H9 (cell line): Measurements from ENCODE around the gene ABCA13. TPM values are rescaled to one million over a fixed set of nuclear protein-coding genes. Genes with fewer than 3 reads are reported as not detected.

ENCODE experiments used
- DNase-seq: peaks from one replicate; pipeline ENCODE4 v3.0.0-alpha.2; 2017
- H2AFZ ChIP-seq: one replicate; pipeline ENCODE4 v1.6.1; 2013; ENCODE audit warnings: mild to moderate bottlenecking, low read length, control low read depth, moderate library complexity
- H2AK5ac ChIP-seq: 2 replicates; pipeline ENCODE4 v1.6.1; 2013; ENCODE audit warnings: low read length, control low read depth, mixed read lengths; ENCODE audit not compliant: insufficient read length
- H2BK120ac ChIP-seq: one replicate; pipeline ENCODE4 v1.6.1; 2013; ENCODE audit warnings: low read depth, mild to moderate bottlenecking, low read length, control low read depth, inconsistent platforms; ENCODE audit not compliant: poor library complexity, severe bottlenecking
- H2BK12ac ChIP-seq: 2 replicates; pipeline ENCODE4 v1.6.1; 2013; ENCODE audit warnings: low read length, control low read depth, mixed read lengths, low read depth; ENCODE audit not compliant: insufficient read length
- H2BK15ac ChIP-seq: 2 replicates; pipeline ENCODE4 v1.6.1; 2013; ENCODE audit warnings: low read depth, low read length, control low read depth
- H2BK20ac ChIP-seq: one replicate; pipeline ENCODE4 v1.6.1; 2013; ENCODE audit warnings: low read depth, mild to moderate bottlenecking, low read length, control low read depth, inconsistent platforms; ENCODE audit not compliant: poor library complexity, severe bottlenecking
- H2BK5ac ChIP-seq: 2 replicates; pipeline ENCODE4 v1.6.1; 2013; ENCODE audit warnings: low read length, control low read depth, mixed read lengths; ENCODE audit not compliant: insufficient read length
- H3K14ac ChIP-seq: 2 replicates; pipeline ENCODE4 v1.6.1; 2013; ENCODE audit warnings: low read length, control low read depth; ENCODE audit not compliant: insufficient read depth
- H3K18ac ChIP-seq: 2 replicates; pipeline ENCODE4 v1.6.1; 2013; ENCODE audit warnings: low read depth, mild to moderate bottlenecking, mixed read lengths, low read length, control low read depth; ENCODE audit not compliant: insufficient read length
- H3K23ac ChIP-seq: 2 replicates; pipeline ENCODE4 v1.6.1; 2013; ENCODE audit warnings: low read length, control low read depth, mixed read lengths, low read depth; ENCODE audit not compliant: insufficient read length
- H3K23me2 ChIP-seq: 2 replicates; pipeline ENCODE4 v1.6.1; 2013; ENCODE audit warnings: low read depth, mild to moderate bottlenecking, mixed read lengths, low read length, control low read depth; ENCODE audit not compliant: insufficient read length, poor library complexity, severe bottlenecking
- H3K27ac ChIP-seq: 2 replicates; pipeline ENCODE4 v1.5.1; 2013; ENCODE audit warnings: low read length, control low read depth, mixed read lengths, low read depth; ENCODE audit not compliant: insufficient read length
- H3K27me3 ChIP-seq: 2 replicates; pipeline ENCODE4 v1.6.1; 2013; ENCODE audit warnings: low read length, control low read depth, inconsistent platforms; ENCODE audit not compliant: insufficient read depth
- H3K4ac ChIP-seq: 2 replicates; pipeline ENCODE4 v1.6.1; 2013; ENCODE audit warnings: low read depth, mild to moderate bottlenecking, control low read depth, inconsistent platforms, low read length, moderate library complexity
- H3K4me1 ChIP-seq: 2 replicates; pipeline ENCODE4 v1.6.1; 2013; ENCODE audit warnings: low read length, control low read depth, inconsistent platforms; ENCODE audit not compliant: insufficient read depth
- H3K4me2 ChIP-seq: 2 replicates; pipeline ENCODE4 v1.6.1; 2013; ENCODE audit warnings: low read length, control low read depth, mixed read lengths; ENCODE audit not compliant: insufficient read length, insufficient read depth
- H3K56ac ChIP-seq: 2 replicates; pipeline ENCODE4 v1.6.1; 2013; ENCODE audit warnings: low read depth, mild to moderate bottlenecking, mixed read lengths, low read length, control low read depth; ENCODE audit not compliant: insufficient read length
- H3K79me1 ChIP-seq: 2 replicates; pipeline ENCODE4 v1.6.1; 2013; ENCODE audit warnings: low read depth, mild to moderate bottlenecking, moderate library complexity, low read length, control low read depth, inconsistent platforms; ENCODE audit not compliant: insufficient read depth, poor library complexity, severe bottlenecking
- H3K79me2 ChIP-seq: 2 replicates; pipeline ENCODE4 v1.6.1; 2013; ENCODE audit warnings: low read length, control low read depth, inconsistent platforms; ENCODE audit not compliant: insufficient read depth
- H3K9ac ChIP-seq: 2 replicates; pipeline ENCODE4 v1.6.1; 2013; ENCODE audit warnings: low read length, control low read depth, mixed read lengths; ENCODE audit not compliant: insufficient read length; ENCODE audit errors: extremely low read depth
- H3K9me3 ChIP-seq: one replicate; pipeline ENCODE4 v1.6.1; 2013; ENCODE audit warnings: low read depth, low read length, inconsistent platforms; ENCODE audit not compliant: control insufficient read depth
- H3T11ph ChIP-seq: one replicate; pipeline ENCODE4 v1.6.1; 2013; ENCODE audit warnings: mild to moderate bottlenecking, low read length, control low read depth, inconsistent platforms
- H4K20me1 ChIP-seq: one replicate; pipeline ENCODE4 v1.6.1; 2013; ENCODE audit not compliant: control insufficient read depth, insufficient read length, insufficient read depth
- H4K5ac ChIP-seq: 2 replicates; pipeline ENCODE4 v1.6.1; 2013; ENCODE audit warnings: low read depth, mild to moderate bottlenecking, mixed read lengths, low read length, control low read depth; ENCODE audit not compliant: insufficient read length
- H4K8ac ChIP-seq: replicated peaks from 2 replicates; pipeline ENCODE4 v1.6.1; 2013; ENCODE audit warnings: low read length, control low read depth, mixed read lengths, low read depth; ENCODE audit not compliant: insufficient read length
- H4K91ac ChIP-seq: 2 replicates; pipeline ENCODE4 v1.6.1; 2013; ENCODE audit warnings: low read depth, mild to moderate bottlenecking, moderate library complexity, mixed read lengths, low read length, control low read depth; ENCODE audit not compliant: insufficient read length
- H3K27ac Mint-ChIP-seq, 3 experiments: 2 replicates in 2 of 3; 3 replicates in 1 of 3; pipeline ENCODE4 v1.8.0; 2020 to 2021; ENCODE audit warnings: mixed read lengths in 3 of 3, mild to moderate bottlenecking in 1 of 3, moderate library complexity in 1 of 3
- H3K27me3 Mint-ChIP-seq: 2 replicates; pipeline ENCODE4 v1.8.0; 2021; ENCODE audit warnings: low read depth, mild to moderate bottlenecking, moderate library complexity, mixed read lengths
- H3K36me3 Mint-ChIP-seq, 3 experiments: 2 replicates in 2 of 3; 3 replicates in 1 of 3; pipeline ENCODE4 v1.8.0; 2020 to 2021; ENCODE audit warnings: low read depth in 3 of 3, mixed read lengths in 3 of 3; ENCODE audit not compliant: insufficient read depth in 1 of 3
- H3K4me1 Mint-ChIP-seq, 2 experiments: 2 replicates each; pipeline ENCODE4 v1.8.0; 2020; ENCODE audit warnings: mixed read lengths in 2 of 2
- H3K4me3 Mint-ChIP-seq, 2 experiments: 2 replicates in 1 of 2; 3 replicates in 1 of 2; pipeline ENCODE4 v1.8.0; 2020 to 2021; ENCODE audit warnings: mild to moderate bottlenecking in 2 of 2, mixed read lengths in 2 of 2, moderate library complexity in 1 of 2
- H3K9me3 Mint-ChIP-seq, 2 experiments: 2 replicates in 1 of 2; 3 replicates in 1 of 2; pipeline ENCODE4 v1.8.0; 2020; ENCODE audit warnings: mild to moderate bottlenecking in 2 of 2, mixed read lengths in 2 of 2, moderate library complexity in 1 of 2
- CTCF ChIP-seq: fragments of 200-600 bp; sonication (generic); conservative IDR thresholded peaks from 3 replicates; pipeline ENCODE4 v1.8.0; 2021; ENCODE audit warnings: antibody characterized with exemption, mild to moderate bottlenecking
- WGBS: extraction: QIAGEN DNeasy Blood & Tissue Kit; methylation state at CpG from one replicate; pipeline ENCODE4 v1.1.7; 2013; ENCODE audit warnings: missing lambda C conversion rate, low lambda C conversion rate, mixed read lengths; ENCODE audit not compliant: insufficient read length; ENCODE audit errors: extremely low coverage; 5-methylcytosine and 5-hydroxymethylcytosine counted together
- total RNA-seq: library from RNA; stranded (reverse); gene quantifications from 2 replicates; pipeline ENCODE4 v1.2.1, GENCODE V29; 2021

The ABCA13 gene
- total RNA-seq, 1 experiment from 2014 or later, result 0.11 TPM

GRCh38 chr7:48402721-48403120, 231.5 kb downstream of the ABCA13 start:
- Histone ChIP-seq H3K27ac (no peak overlapping the region), H4K8ac (no peak overlapping the region)

More at GRCh38 chr7:48402721-48403120, 231.5 kb downstream of the ABCA13 start:
- Histone ChIP-seq H3K23ac (no peak overlapping the region), H2BK5ac (no peak overlapping the region), H3K9ac (no peak overlapping the region), H3K4ac (no peak overlapping the region), H2BK15ac (no peak overlapping the region), H3K23me2 (no peaks in the 10 kb centered on the region), H4K20me1 (no peaks in the 10 kb centered on the region), H4K91ac (no peak overlapping the region), H2BK120ac (no peak overlapping the region), H3T11ph (no peak overlapping the region), H3K79me1 (no peaks in the 10 kb centered on the region), H3K14ac (no peak overlapping the region; the same call in 1 of the 2 replicates), H3K18ac (no peak overlapping the region), H3K9me3 (no peaks in the 10 kb centered on the region), H2BK20ac (no peak overlapping the region), H3K27me3 (no peaks in the 10 kb centered on the region), H3K56ac (no peak overlapping the region), H3K79me2 (no peaks in the 10 kb centered on the region), H2AK5ac (no peak overlapping the region), H3K4me1 (no peaks in the 10 kb centered on the region), H2BK12ac (no peak overlapping the region), H4K5ac (no peak overlapping the region), H3K4me2 (no peak overlapping the region), H2AFZ (no peak overlapping the region)
- WGBS, result no CpG with 5 or more reads among the region's 1 CpG
- no peak for TF ChIP-seq CTCF
- Mint-ChIP-seq H3K36me3 (no peaks in the 10 kb centered on the region), H3K27ac (no peak overlapping the region), H3K4me3 (no peak overlapping the region), H3K9me3 (no peaks in the 10 kb centered on the region), H3K27me3 (no peaks in the 10 kb centered on the region), H3K4me1 (no peaks in the 10 kb centered on the region)
- no peak for DNase-seq
